K562 (cell line): ENCODE results near the gene UNC93B1. TPM values are rescaled to one million over a fixed set of nuclear protein-coding genes. Genes with fewer than 3 reads are reported as not detected.

ENCODE experiments used
- ATAC-seq: fragments of 200-7000 bp; cut with Tn5 transposase; 3 replicates; pipeline ENCODE4 v1.9.1; 2020; ENCODE audit warnings: moderate library complexity
- BruUV-seq: library from RNA; stranded (reverse); fragments of 400-500 nt; replicated peaks from 2 replicates; lab custom pipeline; 2021; lab: Mats Ljungman, UMichigan
- CTCF ChIA-PET: fragments of 300-600 bp; formaldehyde crosslinking; extraction: SDS; loops from one replicate; lab custom pipeline; 2021; ENCODE audit warnings: low intra/inter-chr PET ratio; lab: Yijun Ruan, JAX
- POLR2A ChIA-PET: fragments of 300-600, 350-650 bp; sonication (Branson Sonifier 250); formaldehyde crosslinking; extraction: SDS; loops from one replicate; lab custom pipeline; 2021; ENCODE audit warnings: antibody characterized with exemption, inconsistent platforms; lab: Yijun Ruan, JAX
- DNase-seq, 4 experiments: peaks; one replicate each; pipeline versions ENCODE4 v3.0.0 to v3.0.0-alpha.2; 2011 to 2018; ENCODE audit warnings: low spot score in 3 of 4, mixed read lengths in 3 of 4; ENCODE audit errors: extremely low read depth in 1 of 4
- FAIRE-seq: peaks from 2 replicates; lab custom pipeline; 2011; peaks lifted over from hg19 to GRCh38; lab: Jason Lieb, UNC
- H2AFZ ChIP-seq: 2 replicates; pipeline ENCODE4 v1.6.0; 2011; ENCODE audit warnings: low read depth, low read length, control low read depth, inconsistent platforms
- H3K27ac ChIP-seq: fragments of 200-600 bp; 3 replicates; pipeline ENCODE4 v1.8.0; 2011; ENCODE audit warnings: low read depth, mild to moderate bottlenecking, control low read depth, inconsistent platforms, low read length, moderate library complexity, mixed read lengths; ENCODE audit errors: extremely low read depth
- H3K27me3 ChIP-seq, 2 experiments: fragments of 300-600 bp in 1 of 2; 2 replicates in 1 of 2; 3 replicates in 1 of 2; pipeline versions ENCODE4 v1.6.0 to v1.8.0; 2011; ENCODE audit warnings: inconsistent platforms in 2 of 2, low read length in 2 of 2, mild to moderate bottlenecking in 1 of 2, mixed read lengths in 1 of 2, moderate library complexity in 1 of 2; ENCODE audit not compliant: control insufficient read depth in 2 of 2, insufficient read depth in 2 of 2
- H3K36me3 ChIP-seq: fragments of 300-600 bp; 3 replicates; pipeline ENCODE4 v1.8.0; 2011; ENCODE audit warnings: mild to moderate bottlenecking, low read length, inconsistent platforms; ENCODE audit not compliant: control insufficient read depth, insufficient read depth
- H3K4me1 ChIP-seq, 2 experiments: fragments of 200-600 bp in 1 of 2; replicated peaks in 1 of 2; 2 replicates in 1 of 2; 3 replicates in 1 of 2; pipeline versions ENCODE4 v1.5.1 to v1.8.0; 2011; ENCODE audit warnings: inconsistent platforms in 2 of 2, low read length in 2 of 2, mild to moderate bottlenecking in 1 of 2, mixed read lengths in 1 of 2, moderate library complexity in 1 of 2; ENCODE audit not compliant: control insufficient read depth in 2 of 2, insufficient read depth in 2 of 2
- H3K4me2 ChIP-seq: 2 replicates; pipeline ENCODE4 v1.6.1; 2011; ENCODE audit warnings: low read length, control low read depth, inconsistent platforms, mixed read lengths; ENCODE audit not compliant: insufficient read depth
- H3K4me3 ChIP-seq: fragments of 200-600 bp; sonication (generic), shearing (Covaris generic); 2 replicates; pipeline ENCODE4 v1.5.1; 2016; ENCODE audit warnings: control low read depth, inconsistent platforms
- H3K79me2 ChIP-seq: fragments of 200-600 bp; 3 replicates; pipeline ENCODE4 v1.8.0; 2011; ENCODE audit warnings: low read length, inconsistent platforms; ENCODE audit not compliant: control insufficient read depth, insufficient read depth
- H3K9ac ChIP-seq, 2 experiments: 2 replicates each; pipeline versions ENCODE4 v1.6.0 to v1.6.1; 2011; ENCODE audit warnings: low read depth in 2 of 2, low read length in 2 of 2, control low read depth in 1 of 2, inconsistent platforms in 1 of 2, mild to moderate bottlenecking in 1 of 2, mixed read lengths in 1 of 2; ENCODE audit not compliant: insufficient read depth in 1 of 2
- H3K9me1 ChIP-seq: one replicate; pipeline ENCODE4 v1.6.0; 2011; ENCODE audit warnings: inconsistent platforms, mild to moderate bottlenecking, low read length, moderate library complexity; ENCODE audit not compliant: control insufficient read depth, insufficient read depth
- H3K9me3 ChIP-seq: replicated peaks from 2 replicates; pipeline ENCODE4 v1.5.1; 2011; ENCODE audit warnings: low read depth, low read length, inconsistent platforms; ENCODE audit not compliant: control insufficient read depth, insufficient read depth
- H4K20me1 ChIP-seq: replicated peaks from 2 replicates; pipeline ENCODE4 v1.6.1; 2011; ENCODE audit warnings: low read length, inconsistent platforms, mixed read lengths; ENCODE audit not compliant: control insufficient read depth, insufficient read depth
- CUX1 ChIP-seq: fragments of 200-800 bp; sonication (Bioruptor generic); IDR thresholded peaks from 2 replicates; pipeline ENCODE4 v1.6.1; 2016; ENCODE audit warnings: missing genetic modification characterization, missing compliant biosample characterization
- ERF ChIP-seq: fragments of 450-650 bp; formaldehyde crosslinking; IDR thresholded peaks from 2 replicates; pipeline ENCODE4 v1.4.0; 2020; ENCODE audit warnings: mild to moderate bottlenecking, mixed read lengths
- HDGF ChIP-seq: fragments of 450-650 bp; IDR thresholded peaks from 2 replicates; pipeline ENCODE4 v1.6.1; 2016
- MEF2D ChIP-seq: conservative IDR thresholded peaks from 2 replicates; pipeline ENCODE4 v1.6.1; 2016; ENCODE audit warnings: low read depth, missing genetic modification characterization, missing compliant biosample characterization
- NFATC3 ChIP-seq: fragments of 450-650 bp; IDR thresholded peaks from 2 replicates; pipeline ENCODE4 v1.6.1; 2017; ENCODE audit warnings: mild to moderate bottlenecking
- NFIX ChIP-seq: fragments of 250-450 bp; sonication (Bioruptor Pico); IDR thresholded peaks from 2 replicates; pipeline ENCODE4 v1.4.0; 2020; ENCODE audit warnings: low read depth, mild to moderate bottlenecking, moderate library complexity
- PCBP1 ChIP-seq: fragments of 200-400 bp; formaldehyde crosslinking; IDR thresholded peaks from 2 replicates; pipeline ENCODE4 v1.6.1; 2018; ENCODE audit warnings: mild to moderate bottlenecking, low read depth, low read length; ENCODE audit not compliant: poor library complexity, severe bottlenecking
- SMARCB1 ChIP-seq: IDR thresholded peaks from 2 replicates; pipeline ENCODE4 v1.6.1; 2011; ENCODE audit warnings: improper control_type of control experiment, low read depth; ENCODE audit not compliant: insufficient read length
- SRF ChIP-seq, 2 experiments: fragments of 250-450, 450-650 bp in 1 of 2; sonication (Bioruptor Pico) in 1 of 2; sonication (generic) in 1 of 2; formaldehyde crosslinking; IDR thresholded peaks; 2 replicates each; pipeline versions ENCODE4 v1.5.0 to v1.5.1; 2020 to 2022; ENCODE audit warnings: mild to moderate bottlenecking in 1 of 2, missing genetic modification reagents in 1 of 2
- ZBTB17 ChIP-seq: fragments of 450-650 bp; formaldehyde crosslinking; IDR thresholded peaks from 2 replicates; pipeline ENCODE4 v1.4.0; 2020; ENCODE audit warnings: mild to moderate bottlenecking
- ZNF12 ChIP-seq: sonication (generic); formaldehyde crosslinking; IDR thresholded peaks from 2 replicates; pipeline ENCODE4 v1.4.0; 2020; ENCODE audit warnings: mild to moderate bottlenecking, missing genetic modification reagents
- ZNF431 ChIP-seq: sonication (generic); formaldehyde crosslinking; IDR thresholded peaks from 2 replicates; pipeline ENCODE4 v1.8.0; 2022; ENCODE audit warnings: mild to moderate bottlenecking, missing genetic modification reagents
- ZNF717 ChIP-seq: fragments of 250-450 bp; sonication (Bioruptor Pico); IDR thresholded peaks from 2 replicates; pipeline ENCODE4 v1.5.0; 2021
- ZNF740 ChIP-seq, 3 experiments: fragments of 200-800 bp in 1 of 3; sonication (Bioruptor generic) in 1 of 3; sonication (generic) in 1 of 3; formaldehyde crosslinking in 1 of 3; IDR thresholded peaks; 2 replicates each; pipeline versions ENCODE4 v1.6.1 to v1.8.0; 2016 to 2022; ENCODE audit warnings: mild to moderate bottlenecking in 2 of 3, missing compliant biosample characterization in 2 of 3, missing genetic modification characterization in 2 of 3, missing genetic modification reagents in 1 of 3
- ZNF780A ChIP-seq: fragments of 250-450 bp; sonication (Bioruptor Pico); IDR thresholded peaks from 2 replicates; pipeline ENCODE4 v1.5.0; 2021; ENCODE audit warnings: mild to moderate bottlenecking
- WGBS: fragments of 100-300 bp; shearing (Covaris generic); methylation state at CpG from one replicate; pipeline ENCODE4 v1.1.6; 2016; ENCODE audit warnings: low coverage, mixed read lengths; ENCODE audit not compliant: insufficient coverage; ENCODE audit errors: missing lambda C conversion rate; 5-methylcytosine and 5-hydroxymethylcytosine counted together
- in situ Hi-C: fragments of 300-500 bp; cut with MboI; formaldehyde crosslinking; loops from 4 replicates; pipeline ENCODE4 v1.15.0; 2018; ENCODE audit warnings: inconsistent platforms, mixed read lengths
- intact Hi-C: fragments of 100-400 bp; cut with micrococcal nuclease; formaldehyde crosslinking; loops from 2 replicates; pipeline ENCODE4 v1.14.2; 2022
- polyA plus RNA-seq, 8 experiments: library from polyadenylated mRNA; depleted of rRNA in 4 of 8; stranded (reverse) in 5 of 8; unstranded in 3 of 8; fragments of >200 nt; fragmentation: Nextera tagmentation in 2 of 8; fragmentation: Illumina TruSeq in 1 of 8; extraction: Ambion mirVana in 2 of 8; extraction: Trizol in 1 of 8; gene quantifications; 2 replicates each; pipeline versions ENCODE4 v1.2.1 to v1.2.3, GENCODE V29; 2011 to 2014; ENCODE audit warnings: inconsistent platforms in 1 of 8, missing spikeins in 1 of 8
- total RNA-seq, 7 experiments: library from RNA; depleted of rRNA in 6 of 7; stranded (reverse); fragments of >200 nt in 6 of 7; fragmentation: Illumina TruSeq in 2 of 7; extraction: Trizol in 2 of 7; gene quantifications; 2 replicates each; pipeline versions ENCODE4 v1.2.1 to v1.2.3, GENCODE V29; 2011 to 2021; ENCODE audit warnings: low replicate concordance in 1 of 7

The UNC93B1 gene
- total and polyA plus RNA-seq, 9 of the 15 experiments (the other 6 are each of a cell fraction or from before 2014, with no cell fraction given) = 0.10 to 13.6 (median 6.5) TPM

- Histone ChIP-seq H3K36me3 (peaks cover 60% of the 10 kb centered on the region; the same call in 2 of the 3 replicates), H3K9me3 (no peaks in the 10 kb centered on the region), H3K4me3 (peak overlapping the region; percentile 14; the same call in 1 of the 2 replicates), H4K20me1 (peaks cover 4% of the 10 kb centered on the region; the same call in 1 of the 2 replicates), H3K27ac (peak overlapping the region; percentile 90), H3K27me3 (no peaks in the 10 kb centered on the region), H3K4me2 (peak overlapping the region; percentile 57), H3K4me1 (peaks cover 38 to 77% of the 10 kb centered on the region in 2 experiments), H3K9me1 (no peaks in the 10 kb centered on the region), H3K9ac (peak overlapping the region; percentile 69 to 90; a peak in 3 of 4 replicates), H2AFZ (peak overlapping the region; percentile 56), H3K79me2 (peaks cover 37% of the 10 kb centered on the region)
- in situ Hi-C loops = no loop called here
- POLR2A ChIA-PET = interaction anchor here (0.7 to 4.9 kb wide), 7 partner anchors 10 to 334 kb away, joined by 3 to 55 read pairs (median 4); no protein-coding TSS in a partner anchor
- ATAC-seq (peak; percentile 4; the same call in 2 of the 3 replicates), DNase-seq (peak; percentile 44 to 59 (median 53)), FAIRE-seq (no peak)
- WGBS = 20% methylated on average over 8 of the region's 8 CpGs
- CTCF ChIA-PET = no interaction called here
- intact Hi-C loops = no loop called here
- no TSS peak for BruUV-seq
- TF ChIP-seq SRF (CRISPR knock-in tag; IDR thresholded peaks at IDR 0.05) (0 out of 4 replicates have a peak, but pooled peaks of 1 of the 2 experiments have one; percentile 3), SMARCB1 (no peak), NFIX (CRISPR knock-in tag) (no peak), ZNF12 (CRISPR knock-in tag) (0 out of 2 replicates have a peak, but pooled peaks have one; percentile 37), ZBTB17 (0 out of 2 replicates have a peak, but pooled peaks have one; percentile 37), ZNF431 (CRISPR knock-in tag) (0 out of 2 replicates have a peak, but pooled peaks have one; percentile 46), PCBP1 (peak; percentile 21), ZNF740 (CRISPR knock-in tag; IDR thresholded peaks at IDR 0.05) (no peak), ZNF740 (tag; IDR thresholded peaks at IDR 0.05) (peak in 1 of 2 experiments; percentile 52; a peak in 1 of 4 replicates), NFATC3 (no peak), ZNF717 (CRISPR knock-in tag) (0 out of 2 replicates have a peak, but pooled peaks have one; percentile 79), ERF (0 out of 2 replicates have a peak, but pooled peaks have one; percentile 22), ZNF780A (CRISPR knock-in tag) (0 out of 2 replicates have a peak, but pooled peaks have one; percentile 49), MEF2D (tag) (no peak), CUX1 (0 out of 2 replicates have a peak, but pooled peaks have one; percentile 25), HDGF (0 out of 2 replicates have a peak, but pooled peaks have one; percentile 22)
Observed at GRCh38 chr11:68043029-68043348, 39.1 kb upstream of the UNC93B1 start.
